HepG2 (cell line): ENCODE results near the gene TMEM129. TPM values are rescaled to one million over a fixed set of nuclear protein-coding genes. Genes with fewer than 3 reads are reported as not detected.

Source experiments
- CBX5 ChIP-seq: sonication (generic); formaldehyde crosslinking; IDR thresholded peaks from 2 replicates; pipeline ENCODE4 v1.4.0; 2020; ENCODE audit warnings: missing genetic modification reagents, borderline replicate concordance
- HDAC1 ChIP-seq: sonication (generic); formaldehyde crosslinking; IDR thresholded peaks from 2 replicates; pipeline ENCODE4 v1.5.1; 2020; ENCODE audit warnings: mild to moderate bottlenecking, missing genetic modification reagents
- MBD4 ChIP-seq: IDR thresholded peaks from 2 replicates; pipeline ENCODE4 v1.6.1; 2012; ENCODE audit warnings: low read length, inconsistent platforms, borderline replicate concordance
- MTA3 ChIP-seq: sonication (generic); formaldehyde crosslinking; IDR thresholded peaks from 2 replicates; pipeline ENCODE4 v1.4.0; 2020; ENCODE audit warnings: missing genetic modification reagents
- NR1H2 ChIP-seq: sonication (generic); formaldehyde crosslinking; IDR thresholded peaks from 2 replicates; pipeline ENCODE4 v1.8.1; 2022; ENCODE audit warnings: low read depth, missing genetic modification reagents, borderline replicate concordance
- YY1 ChIP-seq: IDR thresholded peaks from 2 replicates; pipeline ENCODE4 v1.6.1; 2011; ENCODE audit warnings: low read length, low read depth, moderate library complexity, mild to moderate bottlenecking; ENCODE audit not compliant: insufficient read depth, insufficient replicate concordance
- ZEB1 ChIP-seq: IDR thresholded peaks from 2 replicates; pipeline ENCODE4 v1.6.1; 2012; ENCODE audit warnings: mild to moderate bottlenecking, low read depth, inconsistent platforms; ENCODE audit not compliant: insufficient replicate concordance
- ZFYVE20 ChIP-seq: sonication (generic); formaldehyde crosslinking; IDR thresholded peaks from 2 replicates; pipeline ENCODE4 v1.8.0; 2023; ENCODE audit warnings: low read depth, mild to moderate bottlenecking, moderate library complexity, missing genetic modification reagents, borderline replicate concordance
- ZNF17 ChIP-seq: sonication (generic); formaldehyde crosslinking; IDR thresholded peaks from 2 replicates; pipeline ENCODE4 v1.5.0; 2020; ENCODE audit warnings: mild to moderate bottlenecking, missing genetic modification reagents
- ZNF326 ChIP-seq: sonication (generic); formaldehyde crosslinking; IDR thresholded peaks from 2 replicates; pipeline ENCODE4 v1.4.0; 2020; ENCODE audit warnings: missing genetic modification reagents, borderline replicate concordance
- ZNF33B ChIP-seq: sonication (generic); formaldehyde crosslinking; IDR thresholded peaks from 2 replicates; pipeline ENCODE4 v1.5.1; 2020; ENCODE audit warnings: mild to moderate bottlenecking, missing genetic modification reagents
- ZNF367 ChIP-seq: sonication (generic); formaldehyde crosslinking; IDR thresholded peaks from 2 replicates; pipeline ENCODE4 v1.4.0; 2020; ENCODE audit warnings: missing genetic modification reagents, borderline replicate concordance
- ZZZ3 ChIP-seq: sonication (generic); formaldehyde crosslinking; IDR thresholded peaks from 2 replicates; pipeline ENCODE4 v1.4.0; 2020; ENCODE audit warnings: missing genetic modification reagents, mild to moderate bottlenecking, borderline replicate concordance
- polyA plus RNA-seq, 8 experiments: library from polyadenylated mRNA; depleted of rRNA in 3 of 8; stranded (reverse) in 7 of 8; unstranded in 1 of 8; fragments of >200 nt; fragmentation: Illumina TruSeq in 4 of 8; extraction: Trizol in 4 of 8; gene quantifications; 2 replicates each; pipeline versions ENCODE4 v1.2.1 to v1.2.3, GENCODE V29; 2011 to 2016; ENCODE audit warnings: low read depth in 4 of 8, missing spikeins in 1 of 8, mixed read lengths in 1 of 8; ENCODE audit not compliant: insufficient read depth in 1 of 8
- total RNA-seq, 5 experiments: library from RNA; depleted of rRNA; stranded (reverse); fragments of >200 nt; fragmentation: Illumina TruSeq; extraction: Trizol; gene quantifications; 2 replicates each; pipeline ENCODE4 v1.2.3, GENCODE V29; 2016; ENCODE audit warnings: low read depth in 1 of 5
- TF ChIP-seq, protein P1 (sequence below): sonication (generic); formaldehyde crosslinking; IDR thresholded peaks from 2 replicates; pipeline ENCODE4 v1.5.0; 2020; ENCODE audit warnings: mild to moderate bottlenecking, missing genetic modification reagents, borderline replicate concordance
- TF ChIP-seq, protein P2 (sequence below): sonication (generic); formaldehyde crosslinking; IDR thresholded peaks from 2 replicates; pipeline ENCODE4 v1.4.0; 2020; ENCODE audit warnings: mild to moderate bottlenecking, missing genetic modification reagents
- TF ChIP-seq, protein P3 (sequence below): fragments of 450-650 bp; IDR thresholded peaks from 2 replicates; pipeline ENCODE4 v1.6.1; 2017; ENCODE audit warnings: mild to moderate bottlenecking

TMEM129 gene
- total and polyA plus RNA-seq, 2 of the 13 experiments (the other 11 are each of a cell fraction or from before 2014, with no cell fraction given), result 19.0 to 25.8 TPM

DNA sequence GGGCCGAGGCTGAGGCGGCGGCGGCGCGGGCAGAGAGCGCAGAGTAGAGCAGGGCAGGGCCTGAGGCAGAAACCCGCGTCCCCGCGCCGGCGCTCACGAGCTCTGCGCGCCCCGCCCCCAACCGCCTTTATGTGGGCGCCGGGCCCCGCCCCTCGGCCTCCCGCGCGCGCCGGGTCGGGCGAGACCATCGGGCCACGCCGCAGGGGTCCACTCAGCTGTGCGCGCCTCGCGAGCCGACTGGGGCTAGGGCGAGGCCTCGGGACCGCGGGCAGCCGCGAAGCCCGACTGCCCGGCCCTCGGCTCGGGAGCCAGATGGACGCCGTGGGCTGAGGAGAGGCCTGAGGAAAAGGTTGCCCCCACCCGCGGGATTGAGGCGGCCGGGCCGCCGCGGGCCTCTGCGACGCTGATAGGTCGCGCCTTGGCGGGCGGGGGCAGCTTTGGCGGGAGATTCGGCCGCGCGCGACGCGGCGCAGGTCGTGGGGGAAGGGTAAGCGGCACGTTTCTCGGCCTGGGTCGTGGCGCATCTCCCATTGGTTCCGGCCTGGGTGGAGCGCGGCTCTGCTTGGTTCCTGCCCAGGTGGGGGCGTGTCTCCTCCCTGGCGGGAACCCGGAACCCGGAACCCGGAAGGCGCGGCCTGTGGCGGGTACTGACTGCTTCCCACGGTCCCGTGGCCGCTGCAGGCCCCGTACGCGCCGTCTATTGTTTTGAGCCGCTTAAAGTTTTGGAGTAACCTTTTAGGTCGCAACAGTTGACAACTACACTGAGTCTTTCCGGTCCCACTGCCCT, 8.7 kb downstream of the TMEM129 start, which contains the start of gene SLBP (continued):
- TF ChIP-seq NR1H2 (CRISPR knock-in tag) (peak; percentile 95), ZZZ3 (CRISPR knock-in tag) (peak; percentile 84; the same call in 1 of the 2 replicates), ZNF33B (peak; percentile 98), CBX5 (CRISPR knock-in tag) (0 out of 2 replicates have a peak, but pooled peaks have one; percentile 37), ZNF17 (CRISPR knock-in tag) (peak; percentile 87; the same call in 1 of the 2 replicates), YY1 (peak; percentile 67), ZEB1 (peak; percentile 47), HDAC1 (CRISPR knock-in tag) (peak; percentile 98), MBD4 (no peak), ZNF326 (CRISPR knock-in tag) (no peak), MTA3 (CRISPR knock-in tag) (no peak), ZFYVE20 (CRISPR knock-in tag) (peak; percentile 97), ZNF367 (CRISPR knock-in tag) (peak; percentile 97; the same call in 1 of the 2 replicates)
- TF ChIP-seq, protein P1, sequence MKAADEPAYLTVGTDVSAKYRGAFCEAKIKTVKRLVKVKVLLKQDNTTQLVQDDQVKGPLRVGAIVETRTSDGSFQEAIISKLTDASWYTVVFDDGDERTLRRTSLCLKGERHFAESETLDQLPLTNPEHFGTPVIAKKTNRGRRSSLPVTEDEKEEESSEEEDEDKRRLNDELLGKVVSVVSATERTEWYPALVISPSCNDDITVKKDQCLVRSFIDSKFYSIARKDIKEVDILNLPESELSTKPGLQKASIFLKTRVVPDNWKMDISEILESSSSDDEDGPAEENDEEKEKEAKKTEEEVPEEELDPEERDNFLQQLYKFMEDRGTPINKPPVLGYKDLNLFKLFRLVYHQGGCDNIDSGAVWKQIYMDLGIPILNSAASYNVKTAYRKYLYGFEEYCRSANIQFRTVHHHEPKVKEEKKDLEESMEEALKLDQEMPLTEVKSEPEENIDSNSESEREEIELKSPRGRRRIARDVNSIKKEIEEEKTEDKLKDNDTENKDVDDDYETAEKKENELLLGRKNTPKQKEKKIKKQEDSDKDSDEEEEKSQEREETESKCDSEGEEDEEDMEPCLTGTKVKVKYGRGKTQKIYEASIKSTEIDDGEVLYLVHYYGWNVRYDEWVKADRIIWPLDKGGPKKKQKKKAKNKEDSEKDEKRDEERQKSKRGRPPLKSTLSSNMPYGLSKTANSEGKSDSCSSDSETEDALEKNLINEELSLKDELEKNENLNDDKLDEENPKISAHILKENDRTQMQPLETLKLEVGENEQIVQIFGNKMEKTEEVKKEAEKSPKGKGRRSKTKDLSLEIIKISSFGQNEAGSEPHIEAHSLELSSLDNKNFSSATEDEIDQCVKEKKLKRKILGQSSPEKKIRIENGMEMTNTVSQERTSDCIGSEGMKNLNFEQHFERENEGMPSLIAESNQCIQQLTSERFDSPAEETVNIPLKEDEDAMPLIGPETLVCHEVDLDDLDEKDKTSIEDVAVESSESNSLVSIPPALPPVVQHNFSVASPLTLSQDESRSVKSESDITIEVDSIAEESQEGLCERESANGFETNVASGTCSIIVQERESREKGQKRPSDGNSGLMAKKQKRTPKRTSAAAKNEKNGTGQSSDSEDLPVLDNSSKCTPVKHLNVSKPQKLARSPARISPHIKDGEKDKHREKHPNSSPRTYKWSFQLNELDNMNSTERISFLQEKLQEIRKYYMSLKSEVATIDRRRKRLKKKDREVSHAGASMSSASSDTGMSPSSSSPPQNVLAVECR (CRISPR knock-in tag), result peak; percentile 99
- TF ChIP-seq, protein P2, sequence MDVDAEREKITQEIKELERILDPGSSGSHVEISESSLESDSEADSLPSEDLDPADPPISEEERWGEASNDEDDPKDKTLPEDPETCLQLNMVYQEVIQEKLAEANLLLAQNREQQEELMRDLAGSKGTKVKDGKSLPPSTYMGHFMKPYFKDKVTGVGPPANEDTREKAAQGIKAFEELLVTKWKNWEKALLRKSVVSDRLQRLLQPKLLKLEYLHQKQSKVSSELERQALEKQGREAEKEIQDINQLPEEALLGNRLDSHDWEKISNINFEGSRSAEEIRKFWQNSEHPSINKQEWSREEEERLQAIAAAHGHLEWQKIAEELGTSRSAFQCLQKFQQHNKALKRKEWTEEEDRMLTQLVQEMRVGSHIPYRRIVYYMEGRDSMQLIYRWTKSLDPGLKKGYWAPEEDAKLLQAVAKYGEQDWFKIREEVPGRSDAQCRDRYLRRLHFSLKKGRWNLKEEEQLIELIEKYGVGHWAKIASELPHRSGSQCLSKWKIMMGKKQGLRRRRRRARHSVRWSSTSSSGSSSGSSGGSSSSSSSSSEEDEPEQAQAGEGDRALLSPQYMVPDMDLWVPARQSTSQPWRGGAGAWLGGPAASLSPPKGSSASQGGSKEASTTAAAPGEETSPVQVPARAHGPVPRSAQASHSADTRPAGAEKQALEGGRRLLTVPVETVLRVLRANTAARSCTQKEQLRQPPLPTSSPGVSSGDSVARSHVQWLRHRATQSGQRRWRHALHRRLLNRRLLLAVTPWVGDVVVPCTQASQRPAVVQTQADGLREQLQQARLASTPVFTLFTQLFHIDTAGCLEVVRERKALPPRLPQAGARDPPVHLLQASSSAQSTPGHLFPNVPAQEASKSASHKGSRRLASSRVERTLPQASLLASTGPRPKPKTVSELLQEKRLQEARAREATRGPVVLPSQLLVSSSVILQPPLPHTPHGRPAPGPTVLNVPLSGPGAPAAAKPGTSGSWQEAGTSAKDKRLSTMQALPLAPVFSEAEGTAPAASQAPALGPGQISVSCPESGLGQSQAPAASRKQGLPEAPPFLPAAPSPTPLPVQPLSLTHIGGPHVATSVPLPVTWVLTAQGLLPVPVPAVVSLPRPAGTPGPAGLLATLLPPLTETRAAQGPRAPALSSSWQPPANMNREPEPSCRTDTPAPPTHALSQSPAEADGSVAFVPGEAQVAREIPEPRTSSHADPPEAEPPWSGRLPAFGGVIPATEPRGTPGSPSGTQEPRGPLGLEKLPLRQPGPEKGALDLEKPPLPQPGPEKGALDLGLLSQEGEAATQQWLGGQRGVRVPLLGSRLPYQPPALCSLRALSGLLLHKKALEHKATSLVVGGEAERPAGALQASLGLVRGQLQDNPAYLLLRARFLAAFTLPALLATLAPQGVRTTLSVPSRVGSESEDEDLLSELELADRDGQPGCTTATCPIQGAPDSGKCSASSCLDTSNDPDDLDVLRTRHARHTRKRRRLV (CRISPR knock-in tag), result 0 out of 2 replicates have a peak, but pooled peaks have one; percentile 51
- TF ChIP-seq, protein P3, sequence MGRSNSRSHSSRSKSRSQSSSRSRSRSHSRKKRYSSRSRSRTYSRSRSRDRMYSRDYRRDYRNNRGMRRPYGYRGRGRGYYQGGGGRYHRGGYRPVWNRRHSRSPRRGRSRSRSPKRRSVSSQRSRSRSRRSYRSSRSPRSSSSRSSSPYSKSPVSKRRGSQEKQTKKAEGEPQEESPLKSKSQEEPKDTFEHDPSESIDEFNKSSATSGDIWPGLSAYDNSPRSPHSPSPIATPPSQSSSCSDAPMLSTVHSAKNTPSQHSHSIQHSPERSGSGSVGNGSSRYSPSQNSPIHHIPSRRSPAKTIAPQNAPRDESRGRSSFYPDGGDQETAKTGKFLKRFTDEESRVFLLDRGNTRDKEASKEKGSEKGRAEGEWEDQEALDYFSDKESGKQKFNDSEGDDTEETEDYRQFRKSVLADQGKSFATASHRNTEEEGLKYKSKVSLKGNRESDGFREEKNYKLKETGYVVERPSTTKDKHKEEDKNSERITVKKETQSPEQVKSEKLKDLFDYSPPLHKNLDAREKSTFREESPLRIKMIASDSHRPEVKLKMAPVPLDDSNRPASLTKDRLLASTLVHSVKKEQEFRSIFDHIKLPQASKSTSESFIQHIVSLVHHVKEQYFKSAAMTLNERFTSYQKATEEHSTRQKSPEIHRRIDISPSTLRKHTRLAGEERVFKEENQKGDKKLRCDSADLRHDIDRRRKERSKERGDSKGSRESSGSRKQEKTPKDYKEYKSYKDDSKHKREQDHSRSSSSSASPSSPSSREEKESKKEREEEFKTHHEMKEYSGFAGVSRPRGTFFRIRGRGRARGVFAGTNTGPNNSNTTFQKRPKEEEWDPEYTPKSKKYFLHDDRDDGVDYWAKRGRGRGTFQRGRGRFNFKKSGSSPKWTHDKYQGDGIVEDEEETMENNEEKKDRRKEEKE, result no peak
